Neuron (in vitro differentiated cells): ENCODE results near the gene FOXRED2.

Source experiments
- H2AFZ ChIP-seq: one replicate; pipeline ENCODE4 v1.6.1; 2013; ENCODE audit warnings: low read depth, mild to moderate bottlenecking, inconsistent platforms, low read length, moderate library complexity
- H3K27me3 ChIP-seq: one replicate; pipeline ENCODE4 v1.6.1; 2013; ENCODE audit warnings: low read length; ENCODE audit not compliant: insufficient read depth
- H3K36me3 ChIP-seq: one replicate; pipeline ENCODE4 v1.6.1; 2013; ENCODE audit warnings: low read length; ENCODE audit not compliant: insufficient read depth
- H3K4me1 ChIP-seq: one replicate; pipeline ENCODE4 v1.6.1; 2013; ENCODE audit warnings: low read length; ENCODE audit not compliant: insufficient read depth
- H3K4me3 ChIP-seq: 2 replicates; pipeline ENCODE4 v1.5.1; 2013; ENCODE audit warnings: mild to moderate bottlenecking, low read length, moderate library complexity
- H3K9me3 ChIP-seq: one replicate; pipeline ENCODE4 v1.6.1; 2013; ENCODE audit warnings: low read length

Gene FOXRED2

DNA sequence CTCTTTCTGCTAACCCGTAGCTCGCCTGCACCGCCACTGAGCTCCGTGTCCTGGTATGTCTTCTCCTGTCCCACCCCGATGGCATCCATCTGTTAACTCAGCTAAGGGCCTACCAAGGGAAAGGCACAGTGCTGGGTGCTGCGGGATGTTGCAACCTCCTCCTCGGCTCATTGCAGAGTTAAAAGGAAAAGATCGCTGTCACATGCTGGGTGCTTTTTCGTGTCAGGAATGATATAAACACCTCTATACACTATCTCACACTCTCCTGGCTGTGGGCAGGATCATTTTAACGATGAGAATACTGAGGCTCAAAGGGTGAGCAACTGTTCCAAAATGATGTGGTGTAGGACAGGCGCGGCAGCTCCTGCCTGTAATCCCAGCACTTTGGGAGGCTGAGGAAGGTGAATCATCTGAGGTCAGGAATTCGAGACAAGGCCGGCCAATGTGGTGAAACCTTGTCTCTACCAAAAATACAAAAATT lies 35.5 kb downstream of the FOXRED2 start:
- no peaks in the 10 kb centered on the region for H3K27me3 ChIP-seq
- H3K9me3 ChIP-seq = no peaks in the 10 kb centered on the region
- no peak overlapping the region for H2AFZ ChIP-seq
- no peak overlapping the region for H3K4me3 ChIP-seq
- peaks cover 2% of the 10 kb centered on the region for H3K4me1 ChIP-seq
- peaks cover 33% of the 10 kb centered on the region for H3K36me3 ChIP-seq

DNA sequence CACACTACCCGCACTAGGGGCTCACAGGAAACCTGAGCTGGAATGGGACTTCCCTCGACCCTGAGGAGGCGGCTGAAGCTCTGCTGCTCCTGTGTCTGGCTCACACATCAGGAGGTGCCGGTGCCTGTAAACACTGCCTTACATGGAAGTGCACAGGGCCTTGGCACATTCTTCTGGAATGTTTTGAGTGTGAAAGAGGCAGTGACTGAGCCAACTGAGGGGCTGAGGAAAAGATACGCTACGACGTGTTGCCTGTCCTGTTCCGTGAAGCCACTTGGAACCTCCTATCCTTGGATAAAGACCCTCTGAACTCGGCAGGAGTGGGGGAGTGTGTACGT lies 35.9 kb downstream of the FOXRED2 start:
- H3K36me3 ChIP-seq = peaks cover 31% of the 10 kb centered on the region
- no peak overlapping the region for H3K4me3 ChIP-seq
- no peaks in the 10 kb centered on the region for H3K9me3 ChIP-seq
- peaks cover 2% of the 10 kb centered on the region for H3K4me1 ChIP-seq
- no peaks in the 10 kb centered on the region for H3K27me3 ChIP-seq
- no peak overlapping the region for H2AFZ ChIP-seq

DNA sequence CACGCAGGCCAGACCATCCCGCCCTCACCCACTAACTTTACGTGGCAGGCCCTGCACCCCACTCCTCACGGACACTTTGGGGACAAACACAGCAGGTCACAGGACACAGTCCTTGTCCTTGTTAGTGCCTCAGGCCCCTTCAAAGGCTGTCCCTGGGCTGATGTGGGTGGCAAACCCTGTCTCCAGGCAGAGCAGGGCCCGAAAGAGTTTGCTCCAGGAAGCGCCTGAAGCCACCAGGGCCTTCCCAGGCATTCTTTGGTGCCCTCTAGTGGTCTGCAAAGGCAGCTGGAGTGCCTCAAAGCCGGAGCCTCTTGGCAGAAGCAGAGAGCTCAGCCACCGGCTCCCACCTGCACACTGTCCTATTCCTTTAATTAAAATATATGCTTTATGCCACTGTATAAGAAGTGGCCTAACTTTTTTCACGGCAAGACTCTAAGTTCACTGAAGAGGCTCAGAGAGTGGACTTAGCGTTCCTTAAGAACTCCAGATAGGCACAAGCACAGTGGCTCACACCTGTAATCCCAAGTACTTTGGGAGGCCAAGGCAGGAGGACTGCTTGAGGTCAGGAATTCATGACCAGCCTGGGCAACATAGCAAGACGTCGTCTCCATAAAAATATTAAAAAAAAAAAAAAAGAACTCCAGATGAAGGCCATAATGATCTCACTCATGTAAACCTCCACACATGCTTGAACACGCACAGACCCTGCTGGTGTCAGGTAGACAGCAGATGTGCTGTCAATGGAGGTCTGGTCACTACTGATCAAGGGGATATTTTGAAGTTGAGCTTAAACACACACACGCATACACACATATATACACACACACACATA lies 36.5 kb downstream of the FOXRED2 start:
- Histone ChIP-seq H2AFZ (no peak overlapping the region), H3K9me3 (no peaks in the 10 kb centered on the region), H3K27me3 (no peaks in the 10 kb centered on the region), H3K36me3 (peaks cover 28% of the 10 kb centered on the region), H3K4me3 (no peak overlapping the region), H3K4me1 (peaks cover 2% of the 10 kb centered on the region)

DNA sequence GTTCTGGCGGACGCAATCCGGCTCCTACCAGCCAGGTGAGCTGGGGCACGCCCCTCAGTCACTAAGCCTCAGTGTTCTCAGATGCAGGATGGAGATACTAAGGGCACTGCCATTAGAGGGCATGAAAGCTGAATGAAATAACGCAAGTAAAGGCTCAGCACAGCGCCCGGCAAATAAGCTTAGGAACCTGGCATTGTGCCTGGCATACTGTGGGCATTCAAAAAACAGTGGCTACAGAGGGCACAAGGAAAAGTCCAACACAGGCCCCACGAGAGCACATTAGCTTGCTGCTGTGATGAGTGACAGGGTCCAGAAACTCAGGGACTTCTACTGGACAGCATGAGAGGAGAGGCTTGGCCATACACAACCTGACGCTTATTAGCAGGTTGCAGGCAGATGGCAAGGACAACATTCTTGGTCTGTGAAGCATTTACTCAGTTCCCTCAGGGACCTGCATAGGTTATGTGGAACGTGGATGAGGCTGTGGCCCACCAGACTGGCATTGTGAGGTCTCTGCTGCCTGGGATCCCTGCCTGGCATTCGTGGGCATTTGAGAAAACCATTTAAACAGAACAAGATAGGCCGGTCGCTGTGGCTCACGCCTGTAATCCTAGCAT lies 37.6 kb downstream of the FOXRED2 start:
- H3K9me3 ChIP-seq = no peaks in the 10 kb centered on the region
- H3K4me1 ChIP-seq = peaks cover 2% of the 10 kb centered on the region
- no peak overlapping the region for H2AFZ ChIP-seq
- H3K36me3 ChIP-seq = peaks cover 21% of the 10 kb centered on the region
- H3K27me3 ChIP-seq = no peaks in the 10 kb centered on the region
- H3K4me3 ChIP-seq = no peak overlapping the region

DNA sequence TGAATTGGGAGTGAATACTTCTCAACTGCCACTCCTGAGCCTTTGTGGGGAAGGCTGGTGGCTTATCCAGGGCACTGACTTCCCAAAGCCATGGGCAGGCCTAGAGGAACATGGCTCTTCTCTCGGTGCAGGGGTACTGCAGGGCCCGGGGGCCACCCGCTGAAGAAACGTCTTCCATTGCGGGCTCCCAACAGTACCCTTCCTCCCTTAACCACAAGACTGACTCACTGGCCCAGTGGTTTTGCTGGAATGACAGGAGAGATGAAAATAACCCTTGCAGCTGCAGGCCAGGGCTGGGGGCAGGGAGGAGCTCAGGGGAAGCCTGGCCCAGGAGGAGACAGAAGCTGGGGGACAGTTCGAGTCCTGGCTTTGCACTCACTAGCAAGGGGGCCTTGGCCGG lies 38.9 kb downstream of the FOXRED2 start:
- Histone ChIP-seq H3K27me3 (no peaks in the 10 kb centered on the region), H3K9me3 (no peaks in the 10 kb centered on the region), H3K4me3 (no peak overlapping the region), H3K4me1 (peaks cover 2% of the 10 kb centered on the region), H2AFZ (no peak overlapping the region), H3K36me3 (peaks cover 13% of the 10 kb centered on the region)

DNA sequence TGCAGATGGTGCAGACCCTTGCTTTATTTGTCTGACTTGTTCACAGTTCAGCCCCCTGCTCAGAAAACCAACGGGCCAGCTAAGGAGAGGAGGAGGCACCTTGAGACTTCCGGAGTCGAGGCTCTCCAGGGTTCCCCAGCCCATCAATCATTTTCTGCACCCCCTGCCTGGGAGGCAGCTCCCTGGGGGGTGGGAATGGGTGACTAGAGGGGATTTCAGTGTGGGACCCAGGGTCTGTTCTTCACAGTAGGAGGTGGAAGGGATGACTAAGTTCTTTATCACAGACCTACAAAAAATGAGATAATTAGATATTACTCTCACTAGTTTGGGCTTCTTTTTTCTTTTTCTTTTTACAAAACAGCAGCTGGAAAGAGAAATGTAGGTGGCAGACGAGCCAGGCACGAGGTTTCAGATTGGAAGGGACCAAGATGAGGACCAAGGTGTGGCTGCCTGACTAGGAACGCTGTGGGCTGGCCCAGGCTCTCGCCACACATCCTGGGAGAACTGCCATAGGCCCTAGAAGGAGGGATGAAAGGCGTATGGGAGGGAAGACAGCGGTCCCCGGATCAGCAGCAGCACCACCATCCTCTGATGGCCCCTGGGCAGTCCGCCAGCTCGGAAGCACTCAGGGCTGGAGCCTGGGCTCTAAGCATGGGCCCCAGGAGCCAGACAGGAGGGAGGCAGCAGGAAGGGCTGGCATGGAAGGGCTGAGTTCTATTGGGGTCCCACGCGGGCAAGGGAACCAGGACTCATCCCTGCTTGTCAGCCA lies 39.6 kb downstream of the FOXRED2 start:
- no peaks in the 10 kb centered on the region for H3K9me3 ChIP-seq
- H3K4me1 ChIP-seq = peaks cover 2% of the 10 kb centered on the region
- H2AFZ ChIP-seq = no peak overlapping the region
- peaks cover 13% of the 10 kb centered on the region for H3K36me3 ChIP-seq
- no peak overlapping the region for H3K4me3 ChIP-seq
- no peaks in the 10 kb centered on the region for H3K27me3 ChIP-seq

DNA sequence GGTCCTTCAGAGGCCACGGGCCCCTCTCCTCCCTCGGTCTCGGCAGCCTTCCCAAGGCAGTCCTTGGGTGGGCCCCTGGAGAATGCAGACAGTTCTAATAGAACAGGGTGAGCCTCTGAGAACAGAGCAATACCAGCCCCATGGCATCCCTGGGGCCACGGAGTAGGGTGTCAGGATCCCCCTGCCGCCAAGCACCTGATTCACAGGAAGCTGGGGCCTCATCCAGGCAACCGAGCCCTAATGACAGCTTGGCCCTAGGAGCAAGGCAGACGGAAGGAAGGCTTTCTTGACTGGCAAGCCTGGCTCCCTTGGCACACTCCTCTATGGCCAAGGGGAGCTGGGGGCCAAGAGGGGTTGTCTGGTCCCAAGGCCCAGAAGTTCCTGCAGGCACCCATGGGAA lies 40.6 kb downstream of the FOXRED2 start:
- no peaks in the 10 kb centered on the region for H3K27me3 ChIP-seq
- no peaks in the 10 kb centered on the region for H3K9me3 ChIP-seq
- peaks cover 2% of the 10 kb centered on the region for H3K4me1 ChIP-seq
- H2AFZ ChIP-seq = no peak overlapping the region
- peaks cover 13% of the 10 kb centered on the region for H3K36me3 ChIP-seq
- H3K4me3 ChIP-seq = no peak overlapping the region

DNA sequence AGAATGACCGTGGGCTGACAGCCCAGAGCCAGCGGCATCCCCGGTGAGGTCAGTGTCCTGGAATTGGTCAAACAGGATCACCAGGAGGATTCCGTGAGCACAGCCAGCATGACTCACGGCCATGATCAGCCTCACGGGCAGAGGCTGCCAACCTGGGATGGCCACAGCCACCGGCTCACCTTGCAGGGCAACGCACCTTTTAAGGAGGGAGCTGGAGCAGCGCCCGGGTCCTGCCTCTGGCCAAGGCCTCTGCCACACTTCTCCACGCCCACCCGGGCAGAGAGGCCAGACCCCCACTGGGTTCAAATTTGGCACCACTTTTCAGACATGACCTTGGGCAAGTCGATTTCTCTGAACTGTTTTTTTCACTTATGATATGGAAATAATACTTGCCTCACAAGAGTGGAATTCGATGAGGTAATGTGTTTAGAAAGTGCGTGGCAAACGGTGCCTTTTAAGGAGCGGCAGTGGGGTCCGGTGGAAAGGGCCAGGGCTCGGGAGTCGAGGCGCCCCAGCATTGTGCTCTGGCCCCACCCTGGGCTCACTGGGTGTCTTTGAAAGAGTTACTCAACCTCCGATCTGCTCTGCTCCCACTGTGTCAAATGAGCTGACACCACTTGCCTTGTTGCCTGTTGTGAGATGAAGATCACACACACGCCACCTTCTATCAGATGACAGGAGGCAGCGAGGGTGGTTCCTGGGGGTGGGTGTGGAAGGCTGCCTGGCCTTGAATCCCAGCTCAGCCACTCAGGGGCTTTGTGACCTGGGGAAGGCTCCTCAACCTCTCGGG lies 41.4 kb downstream of the FOXRED2 start:
- Histone ChIP-seq H3K4me3 (no peak overlapping the region), H3K4me1 (peaks cover 2% of the 10 kb centered on the region), H3K27me3 (no peaks in the 10 kb centered on the region), H3K36me3 (peaks cover 8% of the 10 kb centered on the region), H2AFZ (no peak overlapping the region), H3K9me3 (no peaks in the 10 kb centered on the region)

DNA sequence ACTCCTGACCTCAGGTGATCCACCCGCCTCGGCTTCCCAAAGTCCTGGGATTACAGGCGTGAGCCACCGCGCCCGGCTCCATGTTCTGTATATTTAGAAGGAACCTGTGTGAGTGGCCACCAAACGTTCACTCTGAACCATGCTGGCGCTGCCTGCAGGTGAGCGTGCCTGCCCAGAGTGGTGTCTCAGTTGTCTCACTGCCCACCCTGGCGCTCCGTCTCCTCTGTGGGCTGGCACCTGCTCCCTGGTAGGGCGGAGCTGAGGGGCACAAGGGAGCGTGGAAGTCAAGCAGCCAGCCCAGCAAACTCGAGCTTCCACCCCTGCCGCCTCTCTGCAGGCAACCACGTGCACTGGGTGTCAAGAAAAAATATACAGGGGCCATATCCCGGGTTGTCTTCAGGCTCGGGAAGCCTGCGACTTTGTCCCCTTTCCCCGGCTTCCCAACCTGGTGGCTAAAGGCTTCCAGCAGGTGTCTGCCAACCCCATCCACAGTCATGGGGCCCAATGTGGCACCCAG lies 42.1 kb downstream of the FOXRED2 start:
- H3K27me3 ChIP-seq = no peaks in the 10 kb centered on the region
- H3K36me3 ChIP-seq = peaks cover 8% of the 10 kb centered on the region
- no peak overlapping the region for H3K4me3 ChIP-seq
- no peak overlapping the region for H2AFZ ChIP-seq
- H3K9me3 ChIP-seq = no peaks in the 10 kb centered on the region
- H3K4me1 ChIP-seq = no peaks in the 10 kb centered on the region

DNA sequence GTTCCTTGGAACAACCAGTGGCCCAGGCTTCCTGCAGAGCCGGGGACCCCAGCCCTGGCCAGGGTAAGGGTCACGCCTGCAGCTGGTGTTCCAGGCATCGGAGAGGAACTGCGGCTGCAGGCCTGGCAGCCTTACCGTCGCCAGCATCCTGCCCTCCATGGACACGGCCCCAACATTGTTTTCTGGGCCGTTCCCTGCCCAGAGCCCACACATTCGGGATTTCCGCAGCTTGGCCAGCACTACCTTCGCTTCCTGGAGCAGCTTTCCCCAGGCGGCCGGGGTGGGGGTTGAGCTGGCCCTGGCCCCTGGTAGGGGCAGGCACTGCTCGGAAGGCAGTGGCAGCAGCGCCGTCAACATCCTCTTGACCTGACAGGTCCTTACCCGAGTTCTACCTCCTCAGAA lies 43.1 kb downstream of the FOXRED2 start:
- H3K4me3 ChIP-seq = no peak overlapping the region
- H3K9me3 ChIP-seq = no peaks in the 10 kb centered on the region
- H3K4me1 ChIP-seq = peaks cover 6% of the 10 kb centered on the region

DNA sequence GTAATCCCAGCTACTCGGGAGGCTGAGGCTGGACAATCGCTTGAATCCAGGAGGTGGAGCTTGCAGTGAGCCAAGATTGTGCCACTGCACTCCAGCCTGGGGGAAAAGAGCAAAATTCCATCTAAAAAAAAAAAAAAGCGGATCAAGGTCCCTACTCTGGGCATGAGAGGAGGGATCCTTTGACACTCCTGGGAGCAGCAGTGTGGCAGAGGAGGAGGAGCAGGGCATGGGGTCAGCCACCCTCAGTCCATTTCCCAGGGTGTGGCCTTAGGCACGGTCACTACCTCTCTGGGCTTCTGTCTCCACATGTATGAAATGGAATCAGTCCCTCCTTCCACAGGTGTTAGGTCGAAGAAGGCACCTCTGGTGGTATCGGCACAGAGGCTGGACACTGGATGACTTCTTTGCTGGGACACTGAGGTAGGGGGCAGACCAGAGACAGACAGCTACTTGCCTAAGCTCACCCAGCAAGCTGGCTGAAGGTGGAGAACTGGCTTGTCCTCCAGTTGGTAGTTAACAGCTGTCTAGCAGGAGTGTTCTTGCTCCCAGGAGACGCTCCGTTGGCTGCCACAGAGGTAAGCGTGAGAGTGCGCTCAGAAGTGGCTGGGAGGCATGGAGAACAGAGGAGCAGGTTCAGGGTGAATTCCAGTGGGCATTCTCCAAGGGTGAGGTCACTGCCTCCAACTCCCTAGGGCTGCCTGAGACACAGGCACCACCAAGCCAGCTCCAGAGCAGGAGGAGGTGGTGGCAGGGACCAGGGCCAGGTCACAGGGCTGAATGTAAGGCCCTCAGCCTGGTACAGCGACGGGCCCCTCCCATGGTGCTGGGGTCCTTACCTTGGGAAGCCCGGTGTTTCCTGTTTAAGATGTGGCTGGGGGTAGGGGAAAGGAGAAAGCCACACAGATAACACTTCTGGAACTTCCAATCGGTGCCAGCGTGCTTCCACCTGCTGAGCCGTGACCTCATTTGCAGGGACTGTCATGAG lies 44.9 kb downstream of the FOXRED2 start:
- Histone ChIP-seq H3K27me3 (no peaks in the 10 kb centered on the region), H3K4me1 (peaks cover 6% of the 10 kb centered on the region), H3K9me3 (no peaks in the 10 kb centered on the region), H3K4me3 (no peak overlapping the region), H2AFZ (no peak overlapping the region), H3K36me3 (peaks cover 8% of the 10 kb centered on the region)

More for the DNA sequence above, 43.1 kb downstream of the FOXRED2 start:
- no peaks in the 10 kb centered on the region for H3K27me3 ChIP-seq
- no peak overlapping the region for H2AFZ ChIP-seq
- peaks cover 8% of the 10 kb centered on the region for H3K36me3 ChIP-seq

DNA sequence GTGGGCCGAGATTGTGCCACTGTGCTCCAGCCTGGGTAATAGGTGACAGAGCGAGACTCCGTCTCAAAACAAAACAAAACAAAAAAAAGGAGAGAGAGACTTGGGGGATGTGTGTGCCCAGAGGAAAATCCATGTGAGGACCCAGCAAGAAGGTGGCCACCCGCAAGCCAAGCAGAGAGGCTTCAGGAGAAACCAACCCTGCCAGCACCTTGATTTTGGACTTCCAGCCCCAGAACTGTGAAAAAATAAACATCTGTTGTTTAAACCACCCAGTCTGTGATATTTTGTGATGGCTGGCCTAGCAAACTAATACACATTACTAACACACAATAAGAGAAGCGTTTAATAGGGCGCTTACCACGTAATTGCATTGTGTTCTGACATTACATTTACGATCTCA lies 46.6 kb downstream of the FOXRED2 start:
- H3K9me3 ChIP-seq = no peaks in the 10 kb centered on the region
- H3K4me1 ChIP-seq = peaks cover 6% of the 10 kb centered on the region
- H3K27me3 ChIP-seq = no peaks in the 10 kb centered on the region
- no peak overlapping the region for H2AFZ ChIP-seq
- H3K36me3 ChIP-seq = no peaks in the 10 kb centered on the region
- H3K4me3 ChIP-seq = no peak overlapping the region
